GM12892 (cell line): Measurements from ENCODE around the gene NANS.

Experiments
- POLR2A ChIP-seq: IDR thresholded peaks from 2 replicates; pipeline ENCODE4 v1.6.1; 2011; ENCODE audit warnings: low read depth, low read length, control low read depth
- POLR2AphosphoS5 ChIP-seq: IDR thresholded peaks from 2 replicates; pipeline ENCODE4 v1.6.1; 2011; ENCODE audit warnings: low read depth, low read length, control low read depth
- TAF1 ChIP-seq: IDR thresholded peaks from 2 replicates; pipeline ENCODE4 v1.6.1; 2011; ENCODE audit warnings: low read depth, mild to moderate bottlenecking, control low read depth, low read length, borderline replicate concordance

DNA sequence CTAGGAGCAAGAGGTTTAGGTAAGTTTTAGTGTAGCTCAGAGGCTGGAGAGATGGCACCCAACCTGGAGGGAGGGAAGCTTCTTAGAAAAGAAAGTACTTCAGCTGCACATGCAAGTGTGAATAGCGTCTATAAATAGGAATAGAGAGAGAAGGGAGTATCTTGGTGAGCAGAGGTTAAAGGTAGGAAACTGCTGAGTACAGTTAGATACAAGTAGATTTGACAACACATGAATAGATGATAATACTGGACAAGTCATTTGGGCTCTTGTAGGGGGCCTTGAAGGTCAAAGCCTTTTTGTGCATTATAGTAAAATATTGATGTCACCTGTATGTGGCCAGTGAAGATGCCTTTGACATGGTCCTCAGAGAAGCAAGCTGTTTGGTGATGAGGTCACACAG, 39.2 kb upstream of the NANS start:
- TF ChIP-seq TAF1, result no peak
- no peak for TF ChIP-seq POLR2A
- TF ChIP-seq POLR2AphosphoS5, result 0 out of 2 replicates have a peak, but pooled peaks have one; percentile 40
